Smooth muscle cell (in vitro differentiated cells): ENCODE data around the gene TMOD2. TPM values are rescaled to one million over a fixed set of nuclear protein-coding genes. Genes with fewer than 3 reads are reported as not detected.

Source experiments
- DNase-seq: peaks from one replicate; lab custom pipeline; 2025; ENCODE audit not compliant: unreplicated experiment; lab: John Stamatoyannopoulos, UW
- H2AFZ ChIP-seq: fragments of 200-600 bp; sonication (generic); 2 replicates; pipeline ENCODE4 v1.6.0; 2016; ENCODE audit warnings: antibody characterized with exemption, low read depth, mild to moderate bottlenecking
- H3F3A ChIP-seq: fragments of 200-600 bp; sonication (generic); 2 replicates; pipeline ENCODE4 v1.6.0; 2017; ENCODE audit warnings: antibody characterized with exemption, low read depth
- H3K27ac ChIP-seq: fragments of 200-600 bp; sonication (generic); 2 replicates; pipeline ENCODE4 v1.5.1; 2016; ENCODE audit warnings: low read depth, mild to moderate bottlenecking
- H3K27me3 ChIP-seq: fragments of 200-600 bp; sonication (generic); 2 replicates; pipeline ENCODE4 v1.6.1; 2016; ENCODE audit warnings: low read depth, mild to moderate bottlenecking
- H3K36me3 ChIP-seq: fragments of 200-600 bp; sonication (generic); 2 replicates; pipeline ENCODE4 v1.5.1; 2016; ENCODE audit warnings: low read depth
- H3K4me1 ChIP-seq: fragments of 200-600 bp; sonication (generic); 2 replicates; pipeline ENCODE4 v1.5.1; 2016; ENCODE audit warnings: low read depth
- H3K4me2 ChIP-seq: fragments of 200-600 bp; sonication (generic); 2 replicates; pipeline ENCODE4 v1.6.0; 2016; ENCODE audit warnings: mild to moderate bottlenecking
- H3K4me3 ChIP-seq: fragments of 200-600 bp; sonication (generic); 2 replicates; pipeline ENCODE4 v1.5.1; 2016; ENCODE audit warnings: mild to moderate bottlenecking
- H3K79me2 ChIP-seq: fragments of 200-600 bp; sonication (generic); 2 replicates; pipeline ENCODE4 v1.6.0; 2016; ENCODE audit warnings: low read depth, mild to moderate bottlenecking
- H3K9ac ChIP-seq: fragments of 200-600 bp; sonication (generic); 2 replicates; pipeline ENCODE4 v1.6.0; 2016; ENCODE audit warnings: low read depth
- H3K9me3 ChIP-seq: fragments of 200-600 bp; sonication (generic); replicated peaks from 2 replicates; pipeline ENCODE4 v1.5.1; 2016; ENCODE audit warnings: low read depth
- H4K20me1 ChIP-seq: fragments of 200-600 bp; sonication (generic); 2 replicates; pipeline ENCODE4 v1.6.0; 2016; ENCODE audit warnings: low read depth
- CTCF ChIP-seq: fragments of 200-600 bp; sonication (generic); IDR thresholded peaks from 2 replicates; pipeline ENCODE4 v1.5.1; 2017; ENCODE audit warnings: borderline replicate concordance, mild to moderate bottlenecking, antibody characterized with exemption; ENCODE audit not compliant: insufficient read depth, poor library complexity, severe bottlenecking
- WGBS: methylation state at CpG from one replicate; pipeline ENCODE4 v1.1.7; 2016; ENCODE audit warnings: low lambda C conversion rate; 5-methylcytosine and 5-hydroxymethylcytosine counted together
- polyA plus RNA-seq: library from polyadenylated mRNA; unstranded; fragments of >200 nt; fragmentation: Nextera tagmentation; extraction: Ambion mirVana; gene quantifications from 2 replicates; pipeline ENCODE4 v1.2.1, GENCODE V29; 2016
- total RNA-seq: library from RNA; depleted of rRNA; stranded (reverse); fragments of >200 nt; gene quantifications from 2 replicates; pipeline ENCODE4 v1.2.3, GENCODE V29; 2014

Gene TMOD2
- total and polyA plus RNA-seq, 2 experiments from 2014 or later = 1.5 to 4.2 TPM

GRCh38 chr15:51828621-51829375 lies 77.4 kb downstream of the TMOD2 start:
- Histone ChIP-seq H3K9ac (peak overlapping the region; percentile 84), H3K36me3 (no peaks in the 10 kb centered on the region), H3K79me2 (peaks cover 39% of the 10 kb centered on the region), H2AFZ (peak overlapping the region; percentile 85), H3K4me1 (peaks cover 11% of the 10 kb centered on the region), H3K27me3 (no peaks in the 10 kb centered on the region), H3F3A (no peaks in the 10 kb centered on the region), H3K9me3 (no peaks in the 10 kb centered on the region), H3K4me2 (peak overlapping the region; percentile 89), H3K4me3 (peak overlapping the region; percentile 71), H3K27ac (peak overlapping the region; percentile 85), H4K20me1 (peaks cover 35% of the 10 kb centered on the region)
- 61% methylated on average over 9 of the region's 9 CpGs for WGBS
- no peak for TF ChIP-seq CTCF
- DNase-seq = no peak

GRCh38 chr15:51829376-51830275 lies 78.2 kb downstream of the TMOD2 start, which contains the start of gene TMOD3:
TMOD3 (plus strand) TSS chr15:51829653; CDS start chr15:51862885, 33,232 bp downstream.
- TF ChIP-seq CTCF = no peak
- peak; percentile 73 for DNase-seq
- Histone ChIP-seq H3K9me3 (no peaks in the 10 kb centered on the region), H3K4me3 (peak within 1 kb of the TSS; percentile 71), H3K27me3 (no peaks in the 10 kb centered on the region), H3K4me1 (peaks cover 11% of the 10 kb centered on the region), H4K20me1 (peaks cover 43% of the 10 kb centered on the region), H3F3A (no peaks in the 10 kb centered on the region), H2AFZ (peak within 1 kb of the TSS; percentile 85), H3K79me2 (peaks cover 48% of the 10 kb centered on the region), H3K27ac (peak within 1 kb of the TSS; percentile 85), H3K4me2 (peak within 1 kb of the TSS; percentile 89), H3K9ac (peak within 1 kb of the TSS; percentile 84), H3K36me3 (no peaks in the 10 kb centered on the region)
- WGBS = 3% methylated on average over 69 of the region's 89 CpGs

GRCh38 chr15:51830276-51830806 lies 78.9 kb downstream of the TMOD2 start:
- Histone ChIP-seq H3K9ac (peak overlapping the region; percentile 84), H3K4me1 (peaks cover 11% of the 10 kb centered on the region), H4K20me1 (peaks cover 50% of the 10 kb centered on the region), H3F3A (no peaks in the 10 kb centered on the region), H3K36me3 (no peaks in the 10 kb centered on the region), H3K27ac (peak overlapping the region; percentile 85), H2AFZ (peak overlapping the region; percentile 85), H3K9me3 (no peaks in the 10 kb centered on the region), H3K79me2 (peaks cover 55% of the 10 kb centered on the region), H3K4me2 (peak overlapping the region; percentile 89), H3K4me3 (peak overlapping the region; percentile 71), H3K27me3 (no peaks in the 10 kb centered on the region)
- TF ChIP-seq CTCF = no peak
- 2% methylated on average over 8 of the region's 8 CpGs for WGBS
- no peak for DNase-seq
